H1 (cell line): Measurements from ENCODE around the gene BMPR1A.

Experiments
- CTCF ChIP-seq, 3 experiments: IDR thresholded peaks; 1 replicate in 2 of 3; 2 replicates in 1 of 3; pipeline versions ENCODE4 v1.5.1 to v1.6.1; 2011; ENCODE audit warnings: low read length in 3 of 3, mild to moderate bottlenecking in 3 of 3, inconsistent platforms in 2 of 3, low read depth in 1 of 3, moderate library complexity in 1 of 3; ENCODE audit not compliant: insufficient read depth in 1 of 3; ENCODE audit errors: control extremely low read depth in 1 of 3
- GABPA ChIP-seq: IDR thresholded peaks from 2 replicates; pipeline ENCODE4 v1.6.1; 2011; ENCODE audit warnings: mild to moderate bottlenecking, low read length, moderate library complexity, borderline replicate concordance; ENCODE audit not compliant: insufficient read depth
- POU5F1 ChIP-seq: IDR thresholded peaks from 2 replicates; pipeline ENCODE4 v1.6.1; 2011; ENCODE audit warnings: low read depth, mild to moderate bottlenecking, low read length, moderate library complexity

GRCh38 chr10:86712317-86712707, 44.1 kb upstream of the BMPR1A start:
- TF ChIP-seq CTCF (IDR thresholded peaks at IDR 0.05; ENCODE audit: control extremely low read depth in 1 of 3, insufficient read depth in 1 of 3, low read depth in 1 of 3, low read length in 3 of 3) (no peak), POU5F1 (no peak), GABPA (no peak)
